ENCODE results near the gene ATP11A.

The ATP11A gene

DNA sequence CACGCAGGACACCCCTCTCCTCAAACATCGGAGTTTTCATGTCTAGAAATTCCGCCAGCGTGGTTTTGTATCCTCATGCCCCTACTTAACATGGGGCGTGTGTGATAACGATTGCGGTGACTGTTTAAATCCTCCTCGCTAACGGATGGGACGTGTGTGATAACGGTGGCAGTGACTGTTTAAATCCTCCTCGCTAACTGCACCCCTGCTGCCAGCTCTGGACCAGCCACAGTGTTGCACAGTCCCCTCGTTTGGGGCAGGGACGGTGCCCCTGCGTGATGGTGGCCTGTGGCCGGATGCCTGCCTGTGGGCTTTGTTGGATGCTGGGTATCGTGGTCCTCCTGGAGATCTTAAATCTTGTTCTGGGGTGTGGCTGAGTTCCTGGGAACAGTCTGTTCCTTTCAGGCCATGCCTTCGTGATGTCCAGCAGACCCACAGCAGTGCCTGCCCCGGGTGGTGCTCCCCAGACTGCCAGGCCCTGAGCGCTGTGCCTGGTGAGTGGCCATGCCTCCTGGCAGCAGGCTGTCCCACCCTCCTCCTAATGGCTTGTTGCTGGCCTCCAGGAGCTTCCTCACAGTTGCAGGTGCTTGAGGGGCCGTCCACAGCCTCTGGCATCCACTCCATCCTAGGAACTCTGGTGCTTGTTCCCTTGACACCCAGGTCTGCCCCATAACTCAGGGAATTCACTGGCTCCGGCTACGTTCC, 156.7 kb downstream of the ATP11A start:
- Histone ChIP-seq H3K4me3 (ENCODE audit: low read length) (no peak overlapping the region), H3K36me3 (ENCODE audit: control insufficient read depth, low read depth, low read length) (peaks cover 6% of the 10 kb centered on the region), H3K4me1 (ENCODE audit: control insufficient read depth, low read depth, low read length) (peaks cover 6% of the 10 kb centered on the region), H3K9me3 (ENCODE audit: control insufficient read depth, low read depth, low read length) (no peaks in the 10 kb centered on the region), H3K27me3 (ENCODE audit: control insufficient read depth, insufficient read depth, low read length) (no peaks in the 10 kb centered on the region), H3K9ac (ENCODE audit: low read length) (no peak overlapping the region), H3K27ac (ENCODE audit: low read length) (no peak overlapping the region)

DNA sequence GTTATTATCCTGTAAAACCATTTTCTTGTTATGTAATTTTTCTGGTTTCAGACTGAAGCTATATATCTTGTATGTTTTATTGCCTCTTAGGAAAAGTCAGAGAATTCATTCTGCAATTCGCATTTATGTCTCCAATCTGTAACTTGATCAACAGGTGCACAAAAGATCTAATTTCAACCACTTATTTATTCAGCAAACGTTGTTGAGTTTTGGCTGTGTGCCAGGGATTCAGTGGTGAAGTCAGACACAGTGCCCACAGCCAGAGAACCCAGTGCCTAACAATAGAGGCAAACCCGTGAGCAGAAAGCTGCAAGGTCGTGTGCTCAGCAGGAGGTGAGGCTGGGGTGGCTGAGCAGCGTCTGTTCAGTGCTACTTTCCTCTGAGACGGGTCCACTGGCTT, 159.7 kb downstream of the ATP11A start:
- Histone ChIP-seq H3K4me1 (ENCODE audit: control insufficient read depth, low read depth, low read length) (no peaks in the 10 kb centered on the region), H3K27me3 (ENCODE audit: control insufficient read depth, insufficient read depth, low read length) (no peaks in the 10 kb centered on the region), H3K27ac (ENCODE audit: low read length) (no peak overlapping the region), H3K36me3 (ENCODE audit: control insufficient read depth, low read depth, low read length) (peaks cover 1% of the 10 kb centered on the region), H3K9me3 (ENCODE audit: control insufficient read depth, low read depth, low read length) (no peaks in the 10 kb centered on the region), H3K4me3 (ENCODE audit: low read length) (no peak overlapping the region), H3K9ac (ENCODE audit: low read length) (no peak overlapping the region)

DNA sequence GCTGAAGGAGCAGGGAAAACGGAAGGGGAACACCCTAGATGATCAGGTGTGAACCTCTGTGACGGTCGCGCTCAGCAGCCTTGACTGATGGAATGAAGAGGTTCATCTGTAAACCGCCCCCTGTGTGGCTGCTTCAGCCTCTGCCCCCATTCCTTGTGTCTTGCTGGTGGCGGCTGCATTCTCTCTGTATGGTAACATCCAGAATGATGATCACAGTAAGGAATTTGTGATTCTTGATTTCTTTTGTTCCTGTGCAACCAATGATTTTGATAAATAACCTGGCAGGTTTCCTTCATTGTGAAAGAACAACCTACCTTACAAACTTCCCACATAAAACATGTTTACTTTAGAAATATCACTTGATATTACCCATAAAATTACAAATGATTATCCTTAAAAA, 160.4 kb downstream of the ATP11A start:
- H3K4me1 ChIP-seq (ENCODE audit: control insufficient read depth, low read depth, low read length): no peaks in the 10 kb centered on the region
- H3K4me3 ChIP-seq (ENCODE audit: low read length): no peak overlapping the region
- H3K36me3 ChIP-seq (ENCODE audit: control insufficient read depth, low read depth, low read length): peaks cover 5% of the 10 kb centered on the region
- no peak overlapping the region for H3K27ac ChIP-seq (ENCODE audit: low read length)
- H3K9me3 ChIP-seq (ENCODE audit: control insufficient read depth, low read depth, low read length): no peaks in the 10 kb centered on the region
- H3K9ac ChIP-seq (ENCODE audit: low read length): no peak overlapping the region
- H3K27me3 ChIP-seq (ENCODE audit: control insufficient read depth, insufficient read depth, low read length): no peaks in the 10 kb centered on the region

DNA sequence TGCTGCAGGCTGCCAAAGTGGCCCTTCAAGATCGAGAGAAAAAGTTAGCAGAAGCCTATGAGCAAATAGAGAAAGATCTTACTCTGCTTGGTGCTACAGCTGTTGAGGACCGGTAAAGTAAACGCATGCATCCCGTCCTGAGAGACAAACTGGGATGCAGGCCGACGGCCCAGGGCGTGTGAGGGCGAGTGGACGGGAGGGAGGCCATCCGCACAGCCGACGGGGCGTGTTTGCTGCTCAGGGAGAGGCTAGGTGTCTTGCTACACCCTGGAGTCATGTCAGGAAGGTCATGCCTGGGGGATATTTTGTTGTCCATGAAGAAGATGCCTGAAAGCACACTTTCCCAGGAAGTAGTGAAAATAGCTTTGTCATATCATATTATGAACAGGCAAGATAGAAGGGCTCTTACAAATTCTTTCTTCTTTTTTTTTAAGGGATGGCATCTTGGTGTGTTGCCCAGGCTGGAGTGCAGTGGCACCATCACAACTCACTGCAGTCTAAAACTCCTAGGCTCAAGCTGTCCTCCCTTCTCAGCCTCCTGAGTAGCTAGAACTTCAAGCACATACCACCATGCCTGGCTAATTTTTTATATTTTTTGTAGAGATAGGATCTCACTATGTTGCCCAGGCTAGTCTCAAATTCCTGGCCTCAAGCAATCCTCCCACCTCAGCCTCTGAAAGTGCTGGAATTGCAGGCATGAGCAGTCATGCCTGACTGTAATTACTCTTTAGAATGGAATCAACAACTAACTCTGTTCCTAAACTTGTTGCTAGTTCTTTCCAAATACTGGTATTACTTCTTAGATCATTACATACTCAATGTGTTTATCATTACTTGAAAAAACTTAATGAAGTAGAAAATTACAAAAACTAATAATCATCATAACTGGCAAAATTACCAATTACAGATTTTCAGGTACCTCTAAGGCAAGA, 161.5 kb downstream of the ATP11A start:
- Histone ChIP-seq H3K36me3 (ENCODE audit: control insufficient read depth, low read depth, low read length) (peaks cover 15% of the 10 kb centered on the region), H3K4me1 (ENCODE audit: control insufficient read depth, low read depth, low read length) (no peaks in the 10 kb centered on the region), H3K4me3 (ENCODE audit: low read length) (no peak overlapping the region), H3K9ac (ENCODE audit: low read length) (no peak overlapping the region), H3K27me3 (ENCODE audit: control insufficient read depth, insufficient read depth, low read length) (no peaks in the 10 kb centered on the region), H3K27ac (ENCODE audit: low read length) (no peak overlapping the region), H3K9me3 (ENCODE audit: control insufficient read depth, low read depth, low read length) (no peaks in the 10 kb centered on the region)

DNA sequence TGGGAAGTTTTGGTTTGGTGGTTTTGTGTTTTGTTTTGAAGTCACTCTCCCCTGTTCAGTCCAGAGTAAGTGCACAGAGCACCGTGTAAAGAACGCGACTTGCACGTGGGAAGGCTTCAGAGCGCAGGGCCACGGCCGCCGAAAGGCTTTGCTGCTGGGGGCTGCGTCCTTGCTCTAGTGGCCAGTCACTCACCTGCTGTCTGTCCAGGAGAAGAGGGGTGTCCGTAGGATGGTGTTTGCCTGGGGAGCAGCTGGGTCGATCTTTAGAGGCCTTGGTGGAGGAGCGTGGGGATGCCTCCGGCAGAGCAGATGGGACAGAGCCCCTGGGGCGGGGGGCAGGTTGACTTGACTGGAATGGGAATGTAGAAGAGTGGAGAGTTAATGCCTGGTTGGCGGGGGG, 162.6 kb downstream of the ATP11A start:
- H3K27me3 ChIP-seq (ENCODE audit: control insufficient read depth, insufficient read depth, low read length): no peaks in the 10 kb centered on the region
- H3K4me3 ChIP-seq (ENCODE audit: low read length): no peak overlapping the region
- no peaks in the 10 kb centered on the region for H3K9me3 ChIP-seq (ENCODE audit: control insufficient read depth, low read depth, low read length)
- H3K27ac ChIP-seq (ENCODE audit: low read length): no peak overlapping the region
- H3K9ac ChIP-seq (ENCODE audit: low read length): no peak overlapping the region
- no peaks in the 10 kb centered on the region for H3K4me1 ChIP-seq (ENCODE audit: control insufficient read depth, low read depth, low read length)
- peaks cover 22% of the 10 kb centered on the region for H3K36me3 ChIP-seq (ENCODE audit: control insufficient read depth, low read depth, low read length)

DNA sequence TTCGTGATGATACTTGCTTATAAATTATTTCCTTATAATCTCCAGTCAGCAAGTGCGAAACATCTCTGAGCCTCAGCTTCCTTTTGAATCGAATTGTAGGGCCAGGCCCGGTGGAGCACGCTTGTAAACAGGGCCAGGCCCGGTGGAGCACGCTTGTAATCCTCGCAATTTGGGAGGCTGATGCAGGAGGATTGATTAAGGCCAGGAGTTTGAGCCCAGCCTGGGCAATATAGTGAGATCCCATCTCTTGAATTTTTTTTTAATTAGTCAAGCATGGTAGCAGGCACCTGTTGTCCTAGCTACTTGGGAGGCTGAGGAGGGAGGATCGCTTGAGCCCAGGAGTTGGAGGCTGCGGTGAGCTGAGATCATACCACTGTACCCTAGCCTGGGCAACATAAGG, 163.0 kb downstream of the ATP11A start:
- H3K27ac ChIP-seq (ENCODE audit: low read length): no peak overlapping the region
- no peaks in the 10 kb centered on the region for H3K4me1 ChIP-seq (ENCODE audit: control insufficient read depth, low read depth, low read length)
- peaks cover 25% of the 10 kb centered on the region for H3K36me3 ChIP-seq (ENCODE audit: control insufficient read depth, low read depth, low read length)
- H3K4me3 ChIP-seq (ENCODE audit: low read length): no peak overlapping the region
- no peaks in the 10 kb centered on the region for H3K9me3 ChIP-seq (ENCODE audit: control insufficient read depth, low read depth, low read length)
- no peak overlapping the region for H3K9ac ChIP-seq (ENCODE audit: low read length)
- H3K27me3 ChIP-seq (ENCODE audit: control insufficient read depth, insufficient read depth, low read length): no peaks in the 10 kb centered on the region

DNA sequence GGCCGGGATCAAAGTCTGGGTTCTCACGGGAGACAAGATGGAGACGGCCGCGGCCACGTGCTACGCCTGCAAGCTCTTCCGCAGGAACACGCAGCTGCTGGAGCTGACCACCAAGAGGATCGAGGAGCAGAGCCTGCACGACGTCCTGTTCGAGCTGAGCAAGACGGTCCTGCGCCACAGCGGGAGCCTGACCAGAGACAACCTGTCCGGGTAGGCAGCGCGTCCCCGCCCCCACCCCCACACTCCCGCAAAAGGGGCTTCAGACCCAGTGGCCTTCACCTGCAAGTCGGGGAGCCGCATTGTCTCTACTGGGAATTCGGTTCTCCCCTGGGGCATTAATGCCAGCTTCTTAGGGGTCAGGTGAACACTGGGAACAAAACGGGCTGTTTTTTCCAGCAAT, 164.5 kb downstream of the ATP11A start:
- Histone ChIP-seq H3K4me1 (ENCODE audit: control insufficient read depth, low read depth, low read length) (no peaks in the 10 kb centered on the region), H3K9ac (ENCODE audit: low read length) (no peak overlapping the region), H3K36me3 (ENCODE audit: control insufficient read depth, low read depth, low read length) (peaks cover 37% of the 10 kb centered on the region), H3K9me3 (ENCODE audit: control insufficient read depth, low read depth, low read length) (no peaks in the 10 kb centered on the region), H3K27me3 (ENCODE audit: control insufficient read depth, insufficient read depth, low read length) (no peaks in the 10 kb centered on the region), H3K27ac (ENCODE audit: low read length) (no peak overlapping the region), H3K4me3 (ENCODE audit: low read length) (no peak overlapping the region)

DNA sequence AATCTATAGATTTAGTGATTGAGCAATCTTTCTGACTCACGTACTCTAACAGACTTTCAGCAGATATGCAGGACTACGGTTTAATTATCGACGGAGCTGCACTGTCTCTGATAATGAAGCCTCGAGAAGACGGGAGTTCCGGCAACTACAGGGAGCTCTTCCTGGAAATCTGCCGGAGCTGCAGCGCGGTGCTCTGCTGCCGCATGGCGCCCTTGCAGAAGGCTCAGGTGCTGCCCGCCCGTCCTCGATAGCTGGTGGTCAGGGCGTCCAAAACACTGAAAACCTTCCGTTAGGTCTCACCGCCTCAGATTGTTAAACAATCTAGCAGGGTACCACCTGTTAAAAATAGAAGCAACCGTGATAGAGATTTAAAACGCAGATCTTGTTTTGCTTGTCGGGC, 166.0 kb downstream of the ATP11A start:
- no peak overlapping the region for H3K4me3 ChIP-seq (ENCODE audit: low read length)
- no peak overlapping the region for H3K27ac ChIP-seq (ENCODE audit: low read length)
- no peaks in the 10 kb centered on the region for H3K27me3 ChIP-seq (ENCODE audit: control insufficient read depth, insufficient read depth, low read length)
- H3K4me1 ChIP-seq (ENCODE audit: control insufficient read depth, low read depth, low read length): no peaks in the 10 kb centered on the region
- no peak overlapping the region for H3K9ac ChIP-seq (ENCODE audit: low read length)
- no peaks in the 10 kb centered on the region for H3K9me3 ChIP-seq (ENCODE audit: control insufficient read depth, low read depth, low read length)
- peaks cover 42% of the 10 kb centered on the region for H3K36me3 ChIP-seq (ENCODE audit: control insufficient read depth, low read depth, low read length)

DNA sequence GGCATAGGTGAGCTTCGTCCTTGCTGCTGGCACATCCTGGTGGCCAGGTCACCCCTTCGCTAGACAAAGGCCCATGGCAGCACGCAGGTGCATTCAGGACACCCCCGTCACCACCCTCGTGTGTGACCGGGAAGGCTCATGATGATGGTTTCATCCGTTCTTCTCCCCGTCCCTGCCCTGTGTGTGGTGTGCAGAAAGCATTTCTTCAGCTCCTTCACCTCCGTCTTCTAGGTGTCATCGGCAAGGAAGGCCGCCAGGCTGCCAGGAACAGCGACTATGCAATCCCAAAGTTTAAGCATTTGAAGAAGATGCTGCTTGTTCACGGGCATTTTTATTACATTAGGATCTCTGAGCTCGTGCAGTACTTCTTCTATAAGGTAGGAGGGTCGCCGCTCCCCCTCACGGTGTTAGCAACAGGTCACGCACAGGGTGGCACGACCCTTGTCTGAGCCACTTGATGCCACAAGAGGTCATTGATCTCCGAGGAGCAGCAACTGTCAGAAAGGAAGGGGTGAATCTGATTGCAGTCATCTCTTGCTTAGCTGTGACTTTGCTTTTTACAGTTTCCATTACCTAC, 168.2 kb downstream of the ATP11A start:
- H3K9ac ChIP-seq (ENCODE audit: low read length): no peak overlapping the region
- H3K9me3 ChIP-seq (ENCODE audit: control insufficient read depth, low read depth, low read length): no peaks in the 10 kb centered on the region
- H3K27ac ChIP-seq (ENCODE audit: low read length): no peak overlapping the region
- no peaks in the 10 kb centered on the region for H3K27me3 ChIP-seq (ENCODE audit: control insufficient read depth, insufficient read depth, low read length)
- H3K36me3 ChIP-seq (ENCODE audit: control insufficient read depth, low read depth, low read length): peaks cover 46% of the 10 kb centered on the region
- H3K4me3 ChIP-seq (ENCODE audit: low read length): no peak overlapping the region
- H3K4me1 ChIP-seq (ENCODE audit: control insufficient read depth, low read depth, low read length): no peaks in the 10 kb centered on the region

DNA sequence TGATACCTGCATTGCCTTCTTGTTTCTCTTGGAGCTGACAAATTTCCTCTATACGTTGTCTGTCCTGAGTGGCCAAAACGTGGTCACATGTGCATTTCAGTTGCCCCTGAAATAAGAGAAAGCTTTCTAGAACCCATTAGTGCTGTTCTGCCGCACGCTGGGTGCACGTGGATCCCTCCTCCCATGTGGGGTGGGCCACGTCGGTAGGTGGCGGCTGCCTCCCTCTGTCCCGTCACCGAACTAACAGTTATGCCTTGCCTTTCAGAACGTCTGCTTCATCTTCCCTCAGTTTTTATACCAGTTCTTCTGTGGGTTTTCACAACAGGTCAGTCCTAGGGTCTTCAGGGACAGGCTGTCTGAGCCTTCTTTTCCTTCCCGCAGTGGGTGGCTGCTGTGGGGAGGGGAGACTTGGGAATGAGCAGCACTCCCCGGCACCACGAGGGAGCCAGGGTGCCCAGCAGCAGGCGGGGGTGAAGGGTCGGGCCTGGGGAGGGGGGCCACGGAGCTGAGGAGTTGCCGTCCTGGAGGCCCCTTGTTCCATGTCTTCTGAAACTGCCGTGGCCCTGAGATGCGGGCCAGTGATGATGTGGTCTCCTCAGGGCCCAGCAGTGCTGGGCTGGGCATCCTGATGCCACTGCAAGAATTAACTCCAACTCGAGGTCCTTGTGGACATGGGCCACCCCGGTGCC, 169.4 kb downstream of the ATP11A start:
- Histone ChIP-seq H3K4me1 (ENCODE audit: control insufficient read depth, low read depth, low read length) (no peaks in the 10 kb centered on the region), H3K36me3 (ENCODE audit: control insufficient read depth, low read depth, low read length) (peaks cover 46% of the 10 kb centered on the region), H3K4me3 (ENCODE audit: low read length) (no peak overlapping the region), H3K27ac (ENCODE audit: low read length) (no peak overlapping the region), H3K27me3 (ENCODE audit: control insufficient read depth, insufficient read depth, low read length) (no peaks in the 10 kb centered on the region), H3K9ac (ENCODE audit: low read length) (no peak overlapping the region), H3K9me3 (ENCODE audit: control insufficient read depth, low read depth, low read length) (no peaks in the 10 kb centered on the region)

DNA sequence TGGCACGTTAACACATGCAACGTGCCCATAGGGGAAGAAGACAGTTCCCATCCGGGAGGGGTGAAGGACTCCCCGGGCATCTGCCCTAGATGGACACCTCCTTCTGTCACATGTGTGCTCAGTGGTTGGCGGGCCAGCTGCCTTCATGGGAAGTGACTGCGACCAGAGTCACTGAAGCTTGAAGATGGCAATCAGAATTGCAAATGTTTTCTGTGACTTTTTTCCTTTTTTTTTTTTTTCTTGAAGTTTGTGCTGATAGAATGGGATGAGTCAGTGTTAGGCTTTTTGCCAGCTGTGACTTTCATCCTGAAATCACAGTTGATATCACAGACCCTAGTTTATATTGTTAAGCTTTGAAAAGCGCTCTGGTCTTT, 170.0 kb downstream of the ATP11A start:
- Histone ChIP-seq H3K9me3 (ENCODE audit: control insufficient read depth, low read depth, low read length) (no peaks in the 10 kb centered on the region), H3K27ac (ENCODE audit: low read length) (no peak overlapping the region), H3K4me3 (ENCODE audit: low read length) (no peak overlapping the region), H3K36me3 (ENCODE audit: control insufficient read depth, low read depth, low read length) (peaks cover 42% of the 10 kb centered on the region), H3K4me1 (ENCODE audit: control insufficient read depth, low read depth, low read length) (no peaks in the 10 kb centered on the region), H3K27me3 (ENCODE audit: control insufficient read depth, insufficient read depth, low read length) (no peaks in the 10 kb centered on the region), H3K9ac (ENCODE audit: low read length) (no peak overlapping the region)
